Skeletal muscle tissue (tissue), 4 donors: ENCODE data around the gene HINT3. TPM values are rescaled to one million over a fixed set of nuclear protein-coding genes. Genes with fewer than 3 reads are reported as not detected.

Experiments used
- H3K27ac ChIP-seq: one replicate; pipeline ENCODE4 v1.7.0; 2013; ENCODE audit warnings: mild to moderate bottlenecking, low read depth, low read length, inconsistent platforms
- H3K27me3 ChIP-seq, 3 donors: one replicate each; pipeline ENCODE4 v1.7.0; 2013; ENCODE audit warnings: low read length in 3 of 3; ENCODE audit not compliant: control insufficient read depth in 3 of 3, insufficient read depth in 3 of 3
- H3K36me3 ChIP-seq, 3 donors: one replicate each; pipeline ENCODE4 v1.7.0; 2013; ENCODE audit warnings: low read length in 3 of 3; ENCODE audit not compliant: control insufficient read depth in 3 of 3, insufficient read depth in 3 of 3
- H3K4me1 ChIP-seq, 3 donors: one replicate each; pipeline ENCODE4 v1.7.0; 2013; ENCODE audit warnings: low read length in 3 of 3, mild to moderate bottlenecking in 3 of 3; ENCODE audit not compliant: control insufficient read depth in 3 of 3, insufficient read depth in 3 of 3
- H3K4me3 ChIP-seq, 3 donors: one replicate each; pipeline ENCODE4 v1.7.0; 2013; ENCODE audit warnings: low read length in 3 of 3
- H3K9ac ChIP-seq, 3 donors: one replicate each; pipeline ENCODE4 v1.7.0; 2013; ENCODE audit warnings: low read length in 3 of 3, mild to moderate bottlenecking in 3 of 3, moderate library complexity in 2 of 3, low read depth in 1 of 3
- H3K9me3 ChIP-seq, 3 donors: one replicate each; pipeline ENCODE4 v1.7.0; 2013; ENCODE audit warnings: low read length in 3 of 3; ENCODE audit not compliant: control insufficient read depth in 3 of 3
- total RNA-seq: library from RNA; depleted of rRNA; stranded (reverse); fragments of >200 nt; gene quantifications from one replicate; pipeline ENCODE4 v1.2.3, GENCODE V29; 2014
- donor health status: Osteomylitis.

Gene HINT3
- total RNA-seq, 1 donor from 2014 or later = 18.8 TPM

- no peak overlapping the region for H3K9ac ChIP-seq
- H3K4me1 ChIP-seq = peaks cover 7 to 22% (median 10%) of the 10 kb centered on the region in 3 donors
- H3K27me3 ChIP-seq = no peaks in the 10 kb centered on the region
- H3K36me3 ChIP-seq = no peaks in the 10 kb centered on the region
- H3K9me3 ChIP-seq = no peaks in the 10 kb centered on the region
- no peak overlapping the region for H3K27ac ChIP-seq
- H3K4me3 ChIP-seq = no peak overlapping the region
Observed at GRCh38 chr6:125988280-125988679, 31.7 kb downstream of the HINT3 start.

GRCh38 chr6:125989631-125990030 is 33.1 kb downstream of the HINT3 start:
- H3K9ac ChIP-seq = no peak overlapping the region

GRCh38 chr6:125991653-125992052 is 35.1 kb downstream of the HINT3 start:
- Histone ChIP-seq H3K4me1 (peaks cover 0 to 8% (median 4%) of the 10 kb centered on the region in 3 donors), H3K27me3 (no peaks in the 10 kb centered on the region), H3K27ac (no peak overlapping the region), H3K36me3 (peaks cover 0 to 2% (median 0%) of the 10 kb centered on the region in 3 donors), H3K4me3 (no peak overlapping the region), H3K9ac (no peak overlapping the region), H3K9me3 (no peaks in the 10 kb centered on the region)

More at GRCh38 chr6:125989631-125990030, 33.1 kb downstream of the HINT3 start:
- no peaks in the 10 kb centered on the region for H3K9me3 ChIP-seq
- no peak overlapping the region for H3K4me3 ChIP-seq
- no peak overlapping the region for H3K27ac ChIP-seq
- peaks cover 7 to 22% (median 10%) of the 10 kb centered on the region in 3 donors for H3K4me1 ChIP-seq
- H3K27me3 ChIP-seq = no peaks in the 10 kb centered on the region
- H3K36me3 ChIP-seq = peaks cover 0 to under 1% (median 0%) of the 10 kb centered on the region in 3 donors

- Histone ChIP-seq H3K4me1 (no peaks in the 10 kb centered on the region), H3K9ac (no peak overlapping the region), H3K27me3 (no peaks in the 10 kb centered on the region), H3K27ac (no peak overlapping the region), H3K36me3 (peaks cover 0 to 11% (median 6%) of the 10 kb centered on the region in 3 donors), H3K9me3 (no peaks in the 10 kb centered on the region), H3K4me3 (no peak overlapping the region)
Observed at GRCh38 chr6:125994670-125995488, 38.3 kb downstream of the HINT3 start.

GRCh38 chr6:125995972-125996580 is 39.5 kb downstream of the HINT3 start:
- Histone ChIP-seq H3K36me3 (peaks cover 0 to 15% (median 11%) of the 10 kb centered on the region in 3 donors), H3K9me3 (no peaks in the 10 kb centered on the region), H3K27me3 (no peaks in the 10 kb centered on the region), H3K4me3 (no peak overlapping the region), H3K27ac (no peak overlapping the region), H3K4me1 (no peaks in the 10 kb centered on the region), H3K9ac (no peak overlapping the region)

GRCh38 chr6:126002755-126003679 is 46.4 kb downstream of the HINT3 start:
- Histone ChIP-seq H3K9me3 (no peaks in the 10 kb centered on the region), H3K9ac (no peak overlapping the region), H3K27me3 (no peaks in the 10 kb centered on the region), H3K4me1 (no peaks in the 10 kb centered on the region), H3K4me3 (no peak overlapping the region), H3K27ac (no peak overlapping the region), H3K36me3 (peaks cover 0 to 17% (median 9%) of the 10 kb centered on the region in 3 donors)

GRCh38 chr6:126007800-126008199 is 51.2 kb downstream of the HINT3 start:
- Histone ChIP-seq H3K4me1 (no peaks in the 10 kb centered on the region), H3K4me3 (no peak overlapping the region), H3K36me3 (peaks cover 6 to 28% (median 27%) of the 10 kb centered on the region in 3 donors), H3K9ac (no peak overlapping the region), H3K27me3 (no peaks in the 10 kb centered on the region), H3K9me3 (no peaks in the 10 kb centered on the region), H3K27ac (no peak overlapping the region)

GRCh38 chr6:126010040-126010439 is 53.5 kb downstream of the HINT3 start:
- Histone ChIP-seq H3K4me1 (no peaks in the 10 kb centered on the region), H3K9ac (no peak overlapping the region), H3K4me3 (no peak overlapping the region), H3K27me3 (no peaks in the 10 kb centered on the region), H3K36me3 (peaks cover 11 to 45% (median 40%) of the 10 kb centered on the region in 3 donors), H3K27ac (no peak overlapping the region), H3K9me3 (no peaks in the 10 kb centered on the region)

- H3K27ac ChIP-seq = no peak overlapping the region
- H3K36me3 ChIP-seq = peaks cover 16 to 51% (median 37%) of the 10 kb centered on the region in 3 donors
- H3K27me3 ChIP-seq = no peaks in the 10 kb centered on the region
- no peak overlapping the region for H3K4me3 ChIP-seq
- H3K9ac ChIP-seq = no peak overlapping the region
- H3K9me3 ChIP-seq = no peaks in the 10 kb centered on the region
- no peaks in the 10 kb centered on the region for H3K4me1 ChIP-seq
Observed at GRCh38 chr6:126015863-126016262, 59.3 kb downstream of the HINT3 start.
